DMS153 treated with DMSO at 0.1 percent for 48 hours (cell line): Measurements from ENCODE around the gene PHACTR1.
"Not testable (repeated sequence)": the region's sequence is repeated elsewhere in the genome, so short reads cannot be mapped to it uniquely, and the experiment has no call there.

Source experiments
- DNase-seq: peaks from one replicate; lab custom pipeline; 2025; ENCODE audit not compliant: unreplicated experiment; lab: John Stamatoyannopoulos, UW

Gene PHACTR1

GRCh38 chr6:13140980-13141379 is 424.4 kb downstream of the PHACTR1 start:
- DNase-seq = no peak

GRCh38 chr6:13141387-13141786 is 424.8 kb downstream of the PHACTR1 start:
- DNase-seq = no peak

GRCh38 chr6:13142611-13143010 is 426.0 kb downstream of the PHACTR1 start:
- no peak for DNase-seq

GRCh38 chr6:13146442-13146841 is 429.9 kb downstream of the PHACTR1 start:
- no peak for DNase-seq

- no peak for DNase-seq
Observed at GRCh38 chr6:13147376-13147775, 430.8 kb downstream of the PHACTR1 start.

GRCh38 chr6:13147782-13148181 is 431.2 kb downstream of the PHACTR1 start:
- no peak for DNase-seq

GRCh38 chr6:13152764-13153163 is 436.2 kb downstream of the PHACTR1 start:
- no peak for DNase-seq

GRCh38 chr6:13156381-13156780 is 439.8 kb downstream of the PHACTR1 start:
- no peak for DNase-seq

- DNase-seq = no peak
Observed at GRCh38 chr6:13157293-13157692, 440.7 kb downstream of the PHACTR1 start.

- DNase-seq = no peak
Observed at GRCh38 chr6:13159300-13159699, 442.7 kb downstream of the PHACTR1 start.

- DNase-seq = not testable (repeated sequence)
Observed at GRCh38 chr6:13159822-13160221, 443.3 kb downstream of the PHACTR1 start.

GRCh38 chr6:13163161-13163944 is 446.8 kb downstream of the PHACTR1 start:
- no peak for DNase-seq

- DNase-seq = no peak
Observed at GRCh38 chr6:13164291-13164690, 447.7 kb downstream of the PHACTR1 start.

- no peak for DNase-seq
Observed at GRCh38 chr6:13165502-13166172, 449.1 kb downstream of the PHACTR1 start.

- no peak for DNase-seq
Observed at GRCh38 chr6:13166269-13166668, 449.7 kb downstream of the PHACTR1 start.

- no peak for DNase-seq
Observed at GRCh38 chr6:13166916-13167315, 450.3 kb downstream of the PHACTR1 start.

- no peak for DNase-seq
Observed at GRCh38 chr6:13172291-13172690, 455.7 kb downstream of the PHACTR1 start.

GRCh38 chr6:13175087-13175486 is 458.5 kb downstream of the PHACTR1 start:
- DNase-seq = no peak

- DNase-seq = no peak
Observed at GRCh38 chr6:13175759-13176158, 459.2 kb downstream of the PHACTR1 start.

- DNase-seq = no peak
Observed at GRCh38 chr6:13177664-13178063, 461.1 kb downstream of the PHACTR1 start.

- no peak for DNase-seq
Observed at GRCh38 chr6:13178107-13178506, 461.5 kb downstream of the PHACTR1 start.

- DNase-seq = no peak
Observed at GRCh38 chr6:13180538-13180937, 464.0 kb downstream of the PHACTR1 start.

- DNase-seq = no peak
Observed at GRCh38 chr6:13181393-13181792, 464.8 kb downstream of the PHACTR1 start.
